Activated naive CD4-positive, alpha-beta T cell treated with anti-CD3 and anti-CD28 coated beads, Interleukin-2, amount 10 ng/mL, durations not matched to agents 7 days and 5 days (primary cell): ENCODE results near the gene NOP10.

Source experiments
- CTCF ChIA-PET: fragments of 350-600 bp; sonication (Branson Sonifier 250); formaldehyde crosslinking; loops from one replicate; lab custom pipeline; 2021; ENCODE audit warnings: antibody characterized with exemption; lab: Charles Lee
- DNase-seq: peaks from one replicate; pipeline ENCODE4 v3.0.0-alpha.2; 2020
- H3K27ac Mint-ChIP-seq: one replicate; pipeline ENCODE4 v1.8.0; 2021; ENCODE audit warnings: mild to moderate bottlenecking, moderate library complexity, mixed read lengths
- H3K27me3 Mint-ChIP-seq: one replicate; pipeline ENCODE4 v1.8.0; 2021; ENCODE audit warnings: mild to moderate bottlenecking, mixed read lengths
- H3K36me3 Mint-ChIP-seq: one replicate; pipeline ENCODE4 v1.8.0; 2021; ENCODE audit warnings: mixed read lengths
- H3K4me1 Mint-ChIP-seq: one replicate; pipeline ENCODE4 v1.8.0; 2021; ENCODE audit warnings: mixed read lengths
- H3K4me3 Mint-ChIP-seq: one replicate; pipeline ENCODE4 v1.8.0; 2021; ENCODE audit warnings: mild to moderate bottlenecking, moderate library complexity, mixed read lengths
- H3K9me3 Mint-ChIP-seq: one replicate; pipeline ENCODE4 v1.8.0; 2021; ENCODE audit warnings: mixed read lengths

The NOP10 gene

DNA sequence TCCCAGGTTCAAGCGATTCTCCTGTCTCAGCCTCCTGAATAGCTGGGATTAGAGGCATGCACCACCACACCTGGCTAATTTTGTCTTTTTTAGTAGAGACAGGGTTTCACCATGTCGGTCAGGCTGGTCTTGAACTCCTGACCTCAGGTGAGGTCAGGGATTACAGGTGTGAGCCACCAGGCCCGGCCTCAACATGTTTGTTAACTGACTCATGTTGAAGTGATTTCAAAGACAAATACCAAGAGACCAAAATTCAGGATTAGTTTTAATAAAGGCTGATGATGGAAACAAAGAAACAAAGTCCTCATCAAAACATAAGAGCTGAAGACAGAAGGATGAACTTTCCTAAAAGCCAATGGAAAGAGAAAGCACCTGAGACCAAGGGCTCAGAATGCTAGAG is 41.9 kb downstream of the NOP10 start:
- no peaks in the 10 kb centered on the region for H3K4me1 Mint-ChIP-seq
- CTCF ChIA-PET, result no interaction called here
- no peak overlapping the region for H3K4me3 Mint-ChIP-seq
- H3K27ac Mint-ChIP-seq, result no peak overlapping the region
- no peak for DNase-seq
- no peaks in the 10 kb centered on the region for H3K27me3 Mint-ChIP-seq
- no peaks in the 10 kb centered on the region for H3K9me3 Mint-ChIP-seq
- peaks cover 20% of the 10 kb centered on the region for H3K36me3 Mint-ChIP-seq

DNA sequence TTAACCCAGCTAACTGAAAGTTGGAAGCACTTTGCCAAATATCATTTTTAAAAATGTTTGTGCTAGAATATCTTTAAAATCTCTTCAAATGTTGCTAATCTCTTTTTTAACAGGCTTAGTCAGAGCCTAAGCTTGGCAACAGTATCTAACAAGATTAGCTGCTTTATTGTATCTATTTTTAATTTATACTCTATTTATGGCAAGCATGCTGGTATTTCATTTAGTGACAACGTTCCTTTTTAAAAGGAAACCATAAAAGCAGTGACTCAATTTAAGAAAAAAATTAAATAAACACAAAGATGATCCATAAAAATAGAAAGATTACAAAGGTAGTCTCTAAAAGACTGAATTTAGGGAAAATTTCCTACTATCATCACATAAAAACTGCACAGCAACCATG is 45.9 kb downstream of the NOP10 start:
- H3K27me3 Mint-ChIP-seq, result no peaks in the 10 kb centered on the region
- H3K4me1 Mint-ChIP-seq, result no peaks in the 10 kb centered on the region
- H3K36me3 Mint-ChIP-seq, result peaks cover 20% of the 10 kb centered on the region
- H3K9me3 Mint-ChIP-seq, result no peaks in the 10 kb centered on the region
- H3K27ac Mint-ChIP-seq, result no peak overlapping the region
- H3K4me3 Mint-ChIP-seq, result no peak overlapping the region
- no peak for DNase-seq
- CTCF ChIA-PET, result interaction anchor here (1.1 kb wide), 1 partner anchor 11 kb away, joined by 3 read pairs; no protein-coding TSS in a partner anchor

DNA sequence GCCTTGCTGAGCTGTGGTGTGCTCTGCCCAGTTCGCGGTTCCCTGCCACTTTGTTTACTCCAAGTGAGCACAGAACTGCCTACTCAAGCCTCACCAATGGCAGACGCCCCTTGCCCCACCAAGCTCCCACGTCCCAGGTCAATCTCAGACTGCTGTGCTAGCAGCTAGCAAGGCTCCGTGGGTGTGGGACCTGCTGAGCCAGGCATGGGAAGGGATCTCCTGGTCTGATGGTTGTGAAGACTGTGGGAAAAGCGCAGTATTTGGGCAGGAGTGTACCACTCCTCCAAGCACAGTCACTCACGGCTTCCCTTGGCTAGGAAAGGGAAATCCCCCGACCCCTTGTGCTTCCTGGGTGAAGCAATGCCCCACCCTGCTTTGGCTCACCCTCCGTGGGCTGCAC is 50.3 kb downstream of the NOP10 start:
- no peaks in the 10 kb centered on the region for H3K4me1 Mint-ChIP-seq
- H3K9me3 Mint-ChIP-seq, result peaks cover 6% of the 10 kb centered on the region
- DNase-seq, result no peak
- no peak overlapping the region for H3K27ac Mint-ChIP-seq
- CTCF ChIA-PET, result no interaction called here
- no peaks in the 10 kb centered on the region for H3K27me3 Mint-ChIP-seq
- peaks cover 31% of the 10 kb centered on the region for H3K36me3 Mint-ChIP-seq
- H3K4me3 Mint-ChIP-seq, result no peak overlapping the region
